Pulmonary artery endothelial cell (primary cell): ENCODE results near the gene C3orf20. TPM values are rescaled to one million over a fixed set of nuclear protein-coding genes. Genes with fewer than 3 reads are reported as not detected.

ENCODE experiments used
- DNase-seq: peaks from one replicate; pipeline ENCODE4 v3.0.0-alpha.2; 2011; ENCODE audit warnings: low read depth, low spot score
- total RNA-seq: library from RNA; depleted of rRNA; stranded (reverse); fragments of >200 nt; gene quantifications from 2 replicates; pipeline ENCODE4 v1.2.3, GENCODE V29; 2014

Gene C3orf20
- total RNA-seq, 1 donor from 2014 or later = not detected

DNA sequence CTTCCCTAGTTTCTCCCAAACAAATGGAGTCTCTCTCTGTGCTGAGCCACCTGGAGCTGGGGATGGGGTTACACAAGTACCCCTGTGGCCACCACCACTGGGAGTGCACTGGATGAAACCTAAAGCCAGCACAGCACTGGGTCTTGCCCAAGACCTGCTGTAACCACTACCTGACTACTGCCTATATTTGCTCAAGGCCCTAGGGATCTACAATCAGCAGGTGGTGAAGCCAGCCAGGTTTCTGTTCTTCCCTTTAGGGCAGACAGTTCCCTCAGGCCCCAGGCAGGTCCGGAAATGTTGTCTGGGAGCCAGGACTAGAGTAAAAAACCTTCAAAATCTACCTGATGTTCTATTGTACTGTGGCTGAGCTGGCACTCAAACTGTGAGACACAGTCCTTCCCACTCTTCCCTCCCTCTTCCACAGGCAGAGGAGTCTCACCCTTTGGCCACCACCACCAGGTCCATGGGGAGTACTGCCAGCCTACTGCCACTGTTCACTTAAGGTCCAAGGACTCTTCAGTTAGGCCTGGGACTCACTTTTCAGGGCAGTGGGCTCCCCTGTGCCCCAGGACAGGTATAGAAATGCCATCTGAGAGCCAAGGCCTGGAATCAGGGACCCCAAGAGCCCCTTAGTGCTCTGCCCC lies 23.8 kb downstream of the C3orf20 start:
- no peak for DNase-seq

DNA sequence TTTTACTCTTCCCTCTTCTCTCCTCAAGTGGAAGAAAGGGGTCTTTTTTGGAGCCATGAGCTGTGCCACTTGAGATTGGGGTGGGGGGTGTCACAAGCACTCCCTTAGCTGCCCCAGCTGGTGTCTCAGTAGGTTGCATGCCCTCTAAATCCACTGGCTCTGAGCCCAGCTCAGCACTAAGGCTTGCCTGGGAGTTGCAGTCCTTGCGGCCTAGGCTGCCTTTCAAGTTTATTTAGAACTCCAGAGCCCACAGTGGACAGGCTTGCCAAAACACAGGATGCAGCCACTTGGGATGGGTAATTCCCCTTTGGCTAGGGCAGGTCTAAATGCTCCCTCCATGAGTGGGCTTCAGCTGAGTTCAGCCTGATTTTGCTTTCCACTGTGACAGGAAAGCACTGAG lies 24.7 kb downstream of the C3orf20 start:
- DNase-seq = no peak

GRCh38 chr3:14700891-14701290 lies 25.9 kb downstream of the C3orf20 start:
- no peak for DNase-seq

DNA sequence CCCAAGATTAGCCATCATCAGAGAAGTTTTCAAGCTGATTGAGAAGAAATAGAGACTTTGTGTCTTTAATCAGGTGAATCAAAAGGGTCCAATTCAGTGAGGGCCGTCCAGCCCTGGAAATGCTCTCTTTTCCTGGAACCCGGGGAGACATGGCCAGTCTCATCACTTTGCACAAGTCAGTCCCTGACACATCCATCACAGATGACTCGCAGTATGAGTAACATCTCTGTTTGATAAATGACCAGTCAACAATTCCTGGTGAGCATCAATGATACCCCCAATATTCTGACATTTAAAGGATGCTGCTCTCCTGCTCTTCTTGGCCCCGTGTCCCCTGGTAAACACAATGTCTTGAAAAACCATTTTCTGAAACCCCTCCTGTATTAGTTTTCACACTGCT lies 26.7 kb downstream of the C3orf20 start:
- no peak for DNase-seq

GRCh38 chr3:14703128-14703750 lies 28.3 kb downstream of the C3orf20 start:
- DNase-seq = no peak

GRCh38 chr3:14703791-14704190 lies 28.9 kb downstream of the C3orf20 start:
- DNase-seq = no peak

DNA sequence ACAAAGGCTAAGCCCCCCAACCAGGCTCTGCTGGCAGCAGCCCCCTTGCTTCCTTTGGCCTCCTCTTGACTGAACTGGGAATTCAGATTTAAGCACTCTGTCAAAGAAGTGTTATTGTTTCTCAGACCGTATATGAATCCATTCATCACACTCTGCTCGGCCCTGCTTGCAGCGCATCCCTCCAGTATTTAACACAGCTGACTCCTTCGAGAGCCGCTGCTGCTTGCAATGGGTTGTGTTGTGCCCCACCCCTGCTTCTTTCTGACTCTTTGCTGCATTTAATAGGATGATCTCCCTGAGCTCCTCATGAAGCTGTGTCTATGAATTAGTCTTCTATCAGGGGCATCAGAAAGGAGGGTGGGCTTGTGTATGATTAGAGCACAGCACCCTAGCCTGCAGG lies 31.2 kb downstream of the C3orf20 start:
- no peak for DNase-seq

- no peak for DNase-seq
Observed at GRCh38 chr3:14716591-14716990, 41.6 kb downstream of the C3orf20 start.

DNA sequence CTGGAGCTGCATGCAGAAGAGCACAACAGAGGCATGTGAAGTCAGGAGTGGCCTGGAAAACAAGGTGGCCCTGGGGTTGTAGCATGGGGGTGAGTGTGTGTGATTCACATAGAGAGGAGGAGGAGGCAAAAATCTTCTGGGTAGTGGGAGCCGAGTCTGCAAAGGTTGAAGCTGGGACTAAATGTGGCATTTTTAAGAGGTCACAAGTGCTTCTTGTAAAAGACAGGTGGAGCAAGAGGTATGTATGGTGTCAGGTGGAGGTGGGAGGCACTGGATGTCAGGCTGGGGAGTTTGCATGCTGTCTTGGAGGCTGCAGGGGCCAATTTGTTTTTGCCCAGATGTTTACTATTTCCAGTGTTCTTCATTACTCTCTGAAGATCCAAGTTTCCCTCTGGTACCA lies 42.4 kb downstream of the C3orf20 start:
- no peak for DNase-seq

DNA sequence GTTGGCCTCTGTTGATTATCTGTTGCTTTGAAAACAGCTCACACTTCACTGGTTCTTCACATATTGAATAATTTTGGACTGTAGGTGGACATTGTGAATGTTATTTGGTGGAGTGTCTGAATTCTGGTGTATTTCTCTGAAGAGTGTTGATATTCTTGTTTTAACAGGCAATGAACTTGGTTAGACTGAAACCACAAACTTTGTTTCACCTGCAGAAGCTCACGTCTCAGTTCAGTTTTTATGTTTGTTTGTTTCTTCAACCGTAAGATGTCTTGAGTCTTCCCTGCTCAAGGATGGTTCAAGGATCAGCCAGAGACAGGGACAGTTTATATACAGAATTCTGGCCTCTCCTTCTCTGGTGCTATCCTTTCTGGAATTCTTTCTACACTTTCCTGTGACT lies 43.6 kb downstream of the C3orf20 start:
- DNase-seq = no peak

DNA sequence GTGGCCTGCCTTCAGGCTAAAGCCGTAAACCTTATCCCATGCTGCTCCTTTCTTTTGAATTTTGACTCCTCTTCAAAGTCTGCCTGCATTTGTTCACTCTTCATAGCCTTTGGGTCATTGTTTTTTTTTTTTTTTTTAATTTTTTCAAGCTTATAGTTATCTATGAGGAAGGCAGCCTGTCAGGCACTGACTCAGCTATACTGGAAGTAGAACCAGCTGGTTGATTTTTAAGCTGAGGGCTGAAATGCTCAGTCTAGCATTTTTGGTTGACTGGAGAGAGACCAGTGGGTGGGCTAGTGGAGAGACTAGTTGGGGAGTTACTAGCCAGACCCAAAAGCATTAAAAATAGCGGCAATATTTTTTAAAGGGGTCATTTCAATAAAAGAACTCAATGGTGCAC lies 44.1 kb downstream of the C3orf20 start:
- no peak for DNase-seq

- no peak for DNase-seq
Observed at GRCh38 chr3:14721126-14721864, 46.4 kb downstream of the C3orf20 start.

DNA sequence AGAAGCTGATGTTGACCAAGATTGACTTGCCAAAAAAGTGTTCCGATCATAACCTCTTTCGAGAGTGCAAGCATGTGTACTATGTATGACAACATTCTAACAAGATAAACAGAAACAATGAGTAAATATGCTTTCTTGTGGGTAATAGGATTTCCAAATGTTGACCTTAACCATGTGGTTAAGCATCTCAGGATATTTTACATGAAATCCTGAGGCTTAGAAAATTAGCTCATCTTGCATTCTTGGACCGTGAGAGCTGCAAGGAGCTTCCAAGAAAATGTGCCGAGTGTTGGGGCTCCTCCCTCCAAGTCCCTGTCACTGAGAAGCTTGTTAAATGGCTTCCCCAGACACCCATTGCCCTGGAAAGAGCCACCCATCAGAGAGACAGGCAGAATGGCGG lies 50.1 kb downstream of the C3orf20 start:
- DNase-seq = no peak

GRCh38 chr3:14725564-14726440 lies 50.9 kb downstream of the C3orf20 start:
- no peak for DNase-seq

DNA sequence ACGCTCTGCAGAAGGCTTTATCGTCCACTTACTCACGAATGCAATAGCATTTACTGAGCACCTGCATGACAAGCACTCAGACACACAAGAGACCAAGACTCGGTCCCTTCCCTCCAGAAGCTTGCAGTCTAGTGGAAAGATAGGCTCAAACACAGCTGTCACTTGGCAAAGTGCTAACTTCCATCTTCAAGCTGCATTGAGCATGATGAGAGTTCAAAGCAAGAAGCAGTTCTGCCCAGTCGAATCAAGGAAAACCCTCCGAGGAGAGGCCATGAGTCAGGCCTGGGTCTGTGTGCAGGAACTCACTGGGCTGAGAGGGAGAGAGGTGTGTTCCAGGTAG lies 51.5 kb downstream of the C3orf20 start:
- DNase-seq = no peak

DNA sequence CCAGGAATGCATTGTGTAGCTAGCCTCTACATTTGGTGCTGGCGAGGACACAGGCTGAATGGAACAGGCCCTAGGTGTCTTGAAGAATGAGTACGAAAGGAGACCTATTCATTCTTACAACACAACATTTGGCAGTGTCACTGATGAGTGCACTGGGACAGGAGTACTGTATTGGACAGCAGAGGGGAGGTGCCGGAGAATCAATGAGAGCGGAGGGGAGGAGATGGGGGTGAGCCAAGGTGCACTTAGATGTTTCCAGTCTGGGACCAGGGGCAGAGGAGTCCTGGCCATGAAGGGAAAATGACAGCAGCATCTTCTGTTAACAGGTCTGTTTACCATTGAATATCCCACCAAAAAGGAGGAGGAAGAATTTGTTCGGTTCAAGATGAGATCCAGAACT lies 53.2 kb downstream of the C3orf20 start:
- DNase-seq = no peak

DNA sequence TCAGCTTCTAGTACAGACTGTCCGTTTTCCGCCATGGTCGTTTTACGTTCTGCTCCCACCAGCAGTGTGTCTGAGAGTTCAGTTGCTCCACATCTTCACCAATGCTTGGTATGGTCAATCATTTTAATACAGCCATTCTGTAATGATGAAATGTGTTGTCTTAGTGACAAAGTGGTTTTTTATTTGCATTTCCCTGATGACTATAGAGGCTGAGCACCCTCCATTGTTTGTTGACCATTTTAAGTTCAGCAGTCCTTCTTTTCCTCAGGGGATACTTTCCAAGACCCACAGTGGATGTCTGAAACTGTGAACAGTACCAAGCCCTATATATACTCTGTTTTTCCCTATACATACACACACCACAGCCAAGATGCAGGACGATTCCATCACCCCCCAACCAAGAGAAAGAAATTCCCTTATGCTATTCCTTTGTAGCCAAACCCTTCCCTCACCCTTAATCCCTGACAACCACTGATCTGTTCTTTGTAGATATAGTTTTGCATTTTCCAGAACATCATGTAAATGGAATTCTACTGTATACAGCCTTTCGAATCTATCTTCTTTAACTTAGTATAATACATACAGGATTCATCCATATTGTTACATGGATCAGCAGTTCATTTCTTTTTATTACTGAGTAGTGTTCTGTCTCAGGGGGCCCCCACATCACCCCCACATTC lies 55.9 kb downstream of the C3orf20 start:
- DNase-seq = no peak

GRCh38 chr3:14740983-14741382 lies 66.0 kb downstream of the C3orf20 start:
- DNase-seq = no peak

GRCh38 chr3:14741510-14741909 lies 66.6 kb downstream of the C3orf20 start:
- DNase-seq = no peak

GRCh38 chr3:14744556-14744955 lies 69.6 kb downstream of the C3orf20 start:
- DNase-seq = no peak

DNA sequence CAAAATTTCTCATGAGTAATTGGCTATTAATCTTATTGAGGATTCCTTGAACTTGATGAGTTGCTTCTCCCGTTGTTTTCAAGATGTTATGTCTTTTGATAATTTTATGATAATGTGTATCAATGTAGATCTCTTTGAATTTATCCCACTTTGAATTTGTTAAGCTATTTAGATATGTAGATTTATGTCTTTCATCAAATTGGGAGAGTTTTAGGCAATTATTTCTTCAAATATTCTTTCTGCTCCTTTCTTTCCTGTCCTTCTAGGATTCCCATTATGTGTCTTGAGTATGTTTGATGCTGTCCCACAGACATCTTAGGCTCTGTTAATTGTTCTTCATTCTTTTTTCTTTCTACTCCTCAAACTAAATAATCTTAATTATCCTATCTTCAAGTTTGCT lies 75.7 kb downstream of the C3orf20 start:
- DNase-seq = no peak
